SIG-M5 (cell line): ENCODE results near the gene PACRG.

Experiments
- DNase-seq: peaks from one replicate; lab custom pipeline; 2025; lab: John Stamatoyannopoulos, UW

PACRG gene

GRCh38 chr6:163200694-163201093 is 472.9 kb downstream of the PACRG start:
- no peak for DNase-seq

DNA sequence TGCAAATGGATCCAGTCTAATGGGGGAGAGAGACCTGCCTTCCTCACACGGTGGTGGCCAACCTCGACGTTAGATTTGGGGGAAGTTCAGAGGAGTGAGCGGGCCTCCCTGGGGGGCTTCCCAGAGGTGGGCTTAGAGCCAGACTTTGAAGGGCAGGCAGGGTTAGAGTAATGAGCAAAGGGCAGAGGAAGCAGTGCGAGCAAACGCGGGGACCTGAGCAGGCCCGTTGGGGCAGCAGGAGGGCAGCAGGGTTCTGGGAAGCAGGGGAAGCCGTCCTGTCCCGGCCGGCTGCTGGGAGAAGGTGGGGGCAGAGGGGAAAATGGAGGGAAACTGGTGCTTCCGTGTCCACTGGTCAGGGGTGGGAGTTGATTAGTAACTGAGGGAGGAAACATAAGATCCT is 474.1 kb downstream of the PACRG start:
- DNase-seq: no peak

DNA sequence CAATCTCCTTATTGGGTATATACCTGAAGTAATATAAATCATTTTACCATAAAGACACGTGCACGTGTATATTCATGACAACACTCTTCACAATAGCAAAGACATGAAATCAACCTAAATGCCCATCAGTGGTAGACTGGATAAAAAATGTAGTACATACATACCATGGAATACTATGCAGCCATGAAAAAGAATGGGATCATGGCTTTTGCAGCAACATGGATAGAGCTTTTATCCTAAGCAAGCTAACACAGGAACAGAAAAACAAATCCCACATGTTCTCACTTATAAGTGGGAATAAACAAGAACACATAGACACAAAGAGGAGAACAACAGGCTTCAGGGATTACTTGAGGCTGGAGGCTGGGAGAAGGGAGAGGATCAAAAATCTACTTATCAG is 478.4 kb downstream of the PACRG start:
- no peak for DNase-seq

DNA sequence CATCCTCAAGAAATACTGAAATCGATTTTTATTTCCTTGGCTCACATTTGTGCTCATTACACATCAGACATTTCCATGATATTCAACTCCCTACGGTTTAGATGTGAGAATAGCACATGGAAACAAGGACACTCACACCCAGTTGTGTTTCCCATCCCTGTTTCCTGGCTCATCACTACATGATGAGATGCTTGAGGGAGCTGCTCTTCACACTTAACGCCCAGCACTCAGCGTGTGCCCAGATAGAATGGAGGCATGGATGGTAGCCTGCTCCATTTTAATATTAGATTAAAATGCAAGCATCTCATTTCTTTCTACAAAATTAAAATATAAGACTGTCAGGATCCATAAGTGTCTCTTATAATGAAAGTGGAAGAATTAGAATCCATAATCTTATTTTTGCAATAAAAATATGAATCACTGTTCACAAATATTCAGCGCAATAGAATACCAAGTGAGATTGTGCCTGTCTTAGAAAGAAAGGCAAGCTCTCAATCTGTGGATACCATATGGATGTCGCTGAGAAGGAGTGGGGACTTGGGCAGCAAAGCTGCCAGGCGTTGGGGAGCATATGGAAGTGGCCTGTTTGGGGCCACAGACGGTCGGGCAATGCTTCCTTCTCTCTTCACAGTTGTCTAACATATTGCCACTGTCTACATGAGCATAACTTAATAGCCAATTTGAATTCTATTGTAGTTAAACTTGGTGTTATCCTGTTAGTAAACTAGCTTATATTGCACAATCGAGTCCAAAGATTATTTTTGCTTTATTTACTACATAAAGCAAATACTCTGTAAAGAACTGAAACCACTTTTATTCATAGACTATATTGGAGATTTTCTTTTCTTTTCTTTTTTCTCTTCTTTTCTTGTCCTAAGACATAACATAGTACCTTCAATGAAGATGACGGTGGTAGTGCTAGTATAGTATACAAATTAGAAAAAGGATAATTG is 479.9 kb downstream of the PACRG start:
- no peak for DNase-seq

DNA sequence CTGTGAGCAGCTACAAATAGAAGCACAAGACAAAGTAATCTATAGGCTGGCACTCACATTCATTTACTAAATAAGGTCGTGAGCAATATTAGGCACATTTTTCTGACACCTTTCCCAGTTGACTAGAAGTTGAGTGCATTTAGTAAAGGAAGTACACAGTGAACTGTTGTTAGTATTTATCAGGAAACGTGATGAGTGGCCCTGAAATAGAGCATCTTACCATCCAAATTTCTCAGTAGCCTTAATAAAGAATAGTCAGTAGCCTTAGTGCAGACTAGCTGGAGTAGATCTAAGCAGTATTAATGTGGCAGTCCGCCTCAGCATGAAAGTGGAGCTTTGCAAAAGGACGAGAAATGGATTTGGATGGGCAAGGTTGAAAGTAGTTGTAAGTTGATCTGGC is 481.2 kb downstream of the PACRG start:
- DNase-seq: no peak

DNA sequence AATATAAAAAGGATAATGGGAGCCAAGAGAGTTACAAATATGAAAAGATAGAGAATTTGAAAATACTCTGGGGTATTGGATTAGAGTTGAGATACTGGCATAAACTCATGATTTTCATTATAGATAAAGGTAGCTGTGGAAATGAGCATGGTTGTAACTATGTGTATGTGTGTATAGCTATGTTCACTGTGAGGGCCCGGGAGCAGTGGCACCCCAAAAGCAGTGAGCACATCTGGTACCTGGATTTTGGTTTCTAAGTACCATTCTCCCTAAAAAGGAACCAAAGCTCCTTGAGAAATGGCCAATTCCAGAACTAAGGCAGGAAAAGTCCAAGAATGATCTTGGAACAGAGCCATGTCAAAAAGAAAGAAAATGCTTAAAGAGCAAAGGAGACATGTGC is 484.3 kb downstream of the PACRG start:
- no peak for DNase-seq

GRCh38 chr6:163214259-163214658 is 486.5 kb downstream of the PACRG start:
- no peak for DNase-seq

DNA sequence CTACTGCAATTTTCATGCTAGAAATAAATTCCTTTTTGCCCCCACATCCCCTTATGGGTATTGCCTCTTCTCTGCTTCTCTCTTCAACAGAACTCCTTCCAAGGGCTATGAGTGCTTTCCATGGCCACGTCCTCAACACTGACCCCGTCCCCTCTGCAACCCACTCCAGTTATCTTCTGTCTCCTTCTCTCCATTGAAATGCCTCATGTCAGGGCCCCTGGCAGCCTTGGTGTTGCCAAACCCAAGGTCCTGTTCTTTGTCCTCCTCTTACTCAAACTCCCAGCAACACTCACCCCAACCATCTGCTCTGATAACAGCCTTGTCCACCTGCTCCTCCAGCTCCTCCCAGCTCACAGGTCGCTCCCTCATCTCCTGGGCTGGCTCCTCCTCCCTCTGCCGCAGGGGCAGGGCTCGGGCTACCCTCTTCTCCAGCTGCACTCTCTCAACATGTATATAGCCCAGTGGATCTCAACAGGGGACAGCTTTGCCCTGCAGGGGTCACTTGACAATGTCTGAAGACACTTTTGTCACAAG is 490.7 kb downstream of the PACRG start:
- DNase-seq: no peak

- DNase-seq: no peak
Measured at GRCh38 chr6:163226181-163226835, 498.5 kb downstream of the PACRG start.

GRCh38 chr6:163226836-163227485 is 499.2 kb downstream of the PACRG start:
- no peak for DNase-seq

DNA sequence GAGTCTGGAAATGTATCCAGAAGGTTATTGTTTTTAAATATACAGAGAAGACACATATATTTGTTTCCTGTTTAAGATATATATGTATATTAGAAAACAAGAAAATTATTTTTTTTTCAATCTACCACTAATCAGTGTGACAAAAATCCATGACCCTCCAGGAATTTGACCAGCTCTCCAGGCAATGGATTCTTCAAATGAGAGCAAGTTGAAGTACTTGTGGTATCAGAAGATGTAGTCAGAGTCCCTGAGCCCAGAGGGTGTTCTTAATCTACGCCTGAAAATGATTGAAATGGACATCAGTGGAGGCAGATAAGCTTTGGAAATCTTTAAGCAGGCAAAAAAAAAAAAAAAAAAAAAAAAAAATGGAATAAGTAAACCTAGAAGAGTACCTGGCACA is 500.3 kb downstream of the PACRG start:
- no peak for DNase-seq

- no peak for DNase-seq
Measured at GRCh38 chr6:163229050-163229449, 501.3 kb downstream of the PACRG start.

DNA sequence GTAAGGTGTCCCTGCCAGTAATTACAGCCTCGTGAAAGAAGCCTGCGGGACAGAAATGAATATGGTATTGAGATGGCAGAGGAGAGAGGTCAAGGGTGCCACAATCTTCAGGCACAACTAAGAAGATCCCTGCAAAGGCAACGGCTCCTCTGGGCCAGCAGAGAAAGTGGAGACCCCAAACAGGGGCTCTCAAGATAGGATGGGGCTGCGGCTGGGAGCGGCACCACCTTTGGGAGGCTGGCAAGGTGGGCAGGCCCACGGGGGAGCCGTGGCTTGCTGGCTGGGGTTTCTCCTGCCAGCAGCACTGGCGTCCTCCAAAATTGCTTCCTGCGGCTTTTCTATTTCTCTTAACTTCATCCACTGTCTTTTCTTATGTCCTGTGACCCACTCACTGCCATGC is 503.1 kb downstream of the PACRG start:
- DNase-seq: no peak

DNA sequence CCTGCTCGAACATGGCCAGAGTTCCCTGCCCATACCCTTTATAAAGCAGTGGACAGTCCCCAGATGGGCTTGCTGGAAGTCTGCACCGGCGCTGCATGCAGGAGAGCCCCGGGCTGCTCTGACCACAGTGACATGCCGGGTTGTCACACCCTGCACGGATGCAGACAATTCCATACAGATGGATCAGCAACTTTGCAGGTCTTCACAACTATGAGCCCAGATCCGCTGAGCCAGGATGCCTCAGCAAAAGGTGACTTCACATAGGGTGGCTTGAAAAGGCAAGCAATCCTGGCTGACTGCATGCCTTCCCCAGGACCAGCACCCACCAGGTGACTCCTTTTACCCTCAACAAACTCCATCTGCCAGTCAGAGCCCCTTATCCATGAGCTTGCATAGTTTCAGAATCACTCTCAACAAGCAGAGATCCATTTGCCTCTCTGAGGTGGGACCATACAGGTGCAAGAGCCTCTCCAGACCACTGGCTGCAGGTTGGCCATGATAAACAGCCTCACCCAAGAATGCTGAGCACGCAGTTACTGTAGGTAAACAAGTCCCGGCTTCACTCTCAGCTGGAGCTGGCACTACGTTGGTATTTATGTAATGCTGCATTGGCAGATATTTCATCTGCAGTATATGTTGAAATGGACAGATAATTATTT is 503.7 kb downstream of the PACRG start:
- no peak for DNase-seq

DNA sequence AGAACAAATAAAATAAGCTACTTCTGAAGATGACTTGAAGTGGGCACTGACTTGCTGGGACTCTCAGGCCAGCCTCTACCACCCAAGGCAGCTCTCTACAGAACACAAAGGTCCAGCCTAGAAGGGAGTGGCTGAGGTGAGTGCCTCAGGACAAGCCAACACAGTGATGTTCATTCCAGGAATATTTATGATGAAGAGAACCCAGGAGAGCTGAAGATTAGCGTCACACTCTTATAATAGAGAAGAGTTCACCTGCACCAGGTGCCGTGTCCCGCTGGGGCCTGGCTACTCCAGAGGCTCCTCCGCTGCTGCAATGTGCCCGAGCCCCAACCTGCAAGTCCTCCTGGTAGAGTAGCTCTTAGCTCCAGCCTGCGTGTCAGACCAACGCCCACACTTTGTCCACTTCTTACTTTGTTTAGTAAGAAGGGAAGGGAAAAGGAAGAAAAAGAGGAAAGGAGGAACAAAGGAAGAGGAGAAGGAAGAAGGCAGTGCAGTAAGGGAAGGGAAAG is 504.3 kb downstream of the PACRG start:
- no peak for DNase-seq

DNA sequence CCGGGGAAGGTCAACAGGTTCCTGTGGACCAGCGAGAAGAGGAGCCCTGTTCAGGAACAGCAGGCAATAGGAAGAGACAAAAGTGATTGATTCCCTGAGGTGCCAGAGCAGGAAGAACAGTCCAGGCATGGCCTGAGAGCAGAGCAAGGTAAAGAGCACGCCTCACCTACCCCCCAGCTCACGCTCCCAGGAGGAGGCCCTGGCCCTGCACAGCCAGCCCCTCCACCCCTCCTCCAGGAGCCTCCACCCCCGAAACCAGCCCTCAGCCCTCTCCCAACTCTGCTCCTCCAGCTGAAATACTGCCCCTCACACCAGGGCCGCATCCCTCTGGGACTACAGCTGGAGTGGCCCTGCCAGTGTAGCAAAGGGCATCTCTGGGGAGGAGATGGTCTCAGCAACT is 504.9 kb downstream of the PACRG start:
- no peak for DNase-seq

GRCh38 chr6:163237110-163237509 is 509.3 kb downstream of the PACRG start:
- DNase-seq: no peak

GRCh38 chr6:163239572-163240340 is 512.0 kb downstream of the PACRG start:
- no peak for DNase-seq

DNA sequence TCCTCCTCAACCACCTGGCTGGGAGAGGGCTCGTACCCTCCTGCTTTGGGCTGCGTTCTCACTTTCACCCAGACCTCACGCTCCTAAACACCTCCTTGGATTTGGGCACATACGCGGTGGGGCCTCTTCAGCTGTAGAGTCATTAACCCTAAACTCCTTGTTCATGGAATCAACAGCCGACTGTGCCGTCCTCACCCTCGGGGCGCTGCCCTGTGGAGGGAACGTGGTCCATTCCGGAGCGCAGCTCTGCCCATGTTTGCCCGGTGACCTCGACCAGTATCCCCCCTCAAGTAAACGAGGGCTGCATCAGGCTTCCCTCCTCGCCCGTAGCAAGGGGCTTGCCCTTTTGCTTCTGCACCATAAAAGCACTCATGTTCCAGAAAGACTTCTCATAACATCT is 512.8 kb downstream of the PACRG start:
- no peak for DNase-seq

- DNase-seq: no peak
Measured at GRCh38 chr6:163241683-163242082, 513.9 kb downstream of the PACRG start.

DNA sequence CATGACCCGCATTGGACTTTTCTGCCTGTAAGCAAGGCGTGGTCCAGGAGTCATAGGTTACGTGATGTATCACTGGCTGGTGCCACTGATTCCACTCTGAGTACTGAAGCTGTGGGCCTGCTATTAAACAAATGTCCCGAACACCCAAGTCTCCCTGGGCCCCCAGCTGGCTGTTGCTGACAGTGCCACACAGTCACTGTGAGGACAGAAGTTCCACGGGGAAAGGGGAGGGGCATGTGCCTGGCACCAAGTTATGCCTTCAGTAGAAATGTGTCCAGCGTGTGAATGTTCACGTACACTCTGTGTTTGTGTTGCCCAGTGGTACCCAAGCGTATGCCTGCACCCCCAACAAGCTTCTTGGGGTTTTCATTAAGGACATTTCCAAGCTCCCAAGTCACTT is 515.3 kb downstream of the PACRG start:
- no peak for DNase-seq
